HG03097 (cell line): Measurements from ENCODE around the gene CDKN2B.

Experiments used
- ATAC-seq: cut with Tn5 transposase; IDR thresholded peaks from one replicate; pipeline ENCODE4 v1.9.1; 2021; ENCODE audit not compliant: unreplicated experiment, low FRiP score

Gene CDKN2B

DNA sequence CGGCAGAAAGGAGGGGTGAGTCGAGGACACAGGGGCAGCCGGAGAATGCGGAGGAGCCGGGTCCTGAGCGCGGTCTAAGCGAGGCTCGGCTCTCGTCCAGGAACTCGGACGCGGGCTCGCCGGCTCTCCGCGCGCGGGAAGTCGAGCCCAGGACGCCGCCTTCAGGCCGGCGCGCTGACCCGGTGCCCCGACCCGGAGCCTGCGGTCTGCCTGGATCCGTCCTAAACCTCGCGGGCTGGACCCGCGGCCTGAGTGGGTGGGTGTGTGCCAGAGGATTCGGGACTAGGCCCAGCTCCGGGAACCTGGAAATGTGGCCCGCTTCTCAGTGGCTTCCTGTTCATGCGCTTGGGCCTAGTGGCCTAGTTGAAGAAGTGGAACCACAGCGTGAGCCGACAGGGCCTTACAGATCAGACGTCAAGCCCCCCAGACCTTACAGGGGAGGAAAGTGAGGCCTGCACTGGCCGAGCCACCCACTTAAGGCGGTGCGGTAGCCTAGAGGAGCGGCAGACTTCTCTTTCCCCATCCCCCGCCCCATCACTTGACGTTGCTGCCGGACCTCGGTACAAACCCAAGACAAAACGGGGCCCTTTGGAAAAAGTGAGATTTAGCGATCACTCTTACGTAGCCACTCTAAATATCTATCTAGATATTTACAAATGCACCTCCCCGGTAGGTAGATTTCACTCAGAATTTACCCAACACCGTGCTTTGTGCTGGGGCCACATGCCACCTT, 13.3 kb downstream of the CDKN2B start:
- no peak for ATAC-seq

DNA sequence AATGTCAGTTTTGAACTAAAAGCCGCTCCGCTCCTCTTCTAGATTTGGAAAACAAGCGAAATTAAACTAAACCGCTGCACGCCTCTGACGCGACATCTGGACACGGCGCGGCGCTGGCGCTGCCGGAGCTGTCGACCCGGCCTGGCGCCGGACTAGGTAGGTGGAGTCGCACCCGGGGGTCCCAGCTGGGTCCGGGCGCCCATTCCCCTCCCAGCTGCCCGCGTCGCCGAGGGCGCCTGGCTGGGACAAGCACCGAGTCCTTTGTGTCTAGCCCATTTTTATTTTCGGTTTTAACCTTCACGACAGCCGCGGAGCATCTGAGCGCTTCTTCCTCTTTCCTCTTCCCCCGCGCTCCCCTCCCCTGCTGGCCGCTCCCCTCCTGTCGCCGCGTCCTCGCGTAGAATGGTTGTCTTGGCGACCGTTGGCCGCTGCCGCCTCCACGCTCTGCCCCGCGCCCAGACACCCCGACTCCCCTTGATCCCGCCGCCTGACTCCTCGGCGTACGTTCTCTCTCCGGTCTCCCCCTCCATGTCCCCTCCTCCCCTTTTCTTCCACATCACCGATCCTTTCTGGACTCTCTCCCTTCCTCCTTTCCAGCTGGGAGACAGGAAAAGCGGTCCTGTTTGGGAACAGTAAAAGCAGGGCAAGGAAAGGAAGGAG, 14.0 kb downstream of the CDKN2B start:
- peak; percentile 78 for ATAC-seq

DNA sequence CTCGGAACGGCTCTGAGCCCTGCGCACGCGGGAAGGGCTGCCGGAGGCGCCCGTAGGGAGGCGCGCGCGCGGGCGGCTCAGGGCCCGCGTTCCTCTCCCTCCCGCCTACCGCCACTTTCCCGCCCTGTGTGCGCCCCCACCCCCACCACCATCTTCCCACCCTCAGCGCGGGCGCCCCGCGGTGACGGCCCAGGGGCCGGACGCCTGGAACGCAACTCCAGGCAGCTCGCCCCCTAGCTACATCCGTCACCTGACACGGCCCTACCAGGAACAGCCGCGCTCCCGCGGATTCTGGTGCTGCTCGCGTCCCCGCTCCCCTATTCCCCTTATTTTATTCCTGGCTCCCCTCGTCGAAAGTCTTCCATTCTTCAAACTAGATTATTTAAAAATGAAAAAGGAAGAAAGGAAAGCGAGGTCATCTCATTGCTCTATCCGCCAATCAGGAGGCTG, 14.5 kb downstream of the CDKN2B start, which contains the start of gene CDKN2B-AS1:
CDKN2B-AS1 (plus strand) TSS at position 236 of the 450 bp plus-strand sequence.
- peak; percentile 45 for ATAC-seq

DNA sequence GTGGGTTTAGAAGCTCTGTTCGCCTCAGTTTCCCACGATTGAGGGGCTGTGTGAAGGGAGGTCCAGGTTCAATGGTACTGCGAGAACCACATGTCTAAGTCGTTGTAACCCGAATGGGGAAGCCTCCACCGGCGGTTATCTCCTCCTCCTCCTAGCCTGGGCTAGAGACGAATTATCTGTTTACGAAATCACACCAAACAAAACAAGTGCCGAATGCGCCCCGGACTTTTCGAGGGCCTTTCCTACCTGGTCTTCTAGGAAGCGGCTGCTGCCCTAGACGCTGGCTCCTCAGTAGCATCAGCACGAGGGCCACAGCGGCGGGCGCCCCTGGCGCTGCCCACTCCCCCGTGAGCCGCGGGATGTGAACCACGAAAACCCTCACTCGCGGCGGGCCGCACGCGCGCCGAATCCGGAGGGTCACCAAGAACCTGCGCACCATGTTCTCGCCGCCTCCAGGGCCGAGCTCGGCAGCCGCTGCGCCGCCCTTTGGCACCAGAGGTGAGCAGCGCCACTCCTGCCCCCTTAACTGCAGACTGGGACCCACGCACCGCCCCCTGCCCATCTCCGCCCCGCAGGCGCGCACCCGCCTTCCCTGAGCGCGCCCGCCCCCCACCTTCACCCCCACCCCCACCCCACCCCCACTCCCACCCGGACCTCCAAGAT, 15.1 kb downstream of the CDKN2B start, which contains the start of gene CDKN2A:
CDKN2A (minus strand) TSS at position 500 of the 663 bp plus-strand sequence.
- ATAC-seq = peak; percentile 38

DNA sequence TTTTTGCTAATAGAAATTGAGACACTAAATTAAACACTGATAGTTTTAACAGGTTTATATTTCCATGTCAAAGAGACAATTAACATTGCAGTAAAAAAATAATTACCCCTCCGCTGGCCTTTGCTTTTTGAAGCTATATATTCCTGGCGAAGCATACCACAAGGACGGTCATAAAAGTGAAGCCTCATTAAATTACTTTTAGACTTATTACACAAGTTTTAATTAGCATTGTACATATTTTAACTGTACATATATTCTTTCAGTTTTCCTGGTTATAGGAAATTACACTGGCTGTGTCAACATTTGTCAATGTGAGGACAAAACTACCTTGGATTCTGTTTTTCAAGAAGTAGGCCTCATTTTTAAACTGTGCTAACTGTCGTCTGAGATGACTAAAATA, 16.1 kb downstream of the CDKN2B start:
- ATAC-seq = no peak

DNA sequence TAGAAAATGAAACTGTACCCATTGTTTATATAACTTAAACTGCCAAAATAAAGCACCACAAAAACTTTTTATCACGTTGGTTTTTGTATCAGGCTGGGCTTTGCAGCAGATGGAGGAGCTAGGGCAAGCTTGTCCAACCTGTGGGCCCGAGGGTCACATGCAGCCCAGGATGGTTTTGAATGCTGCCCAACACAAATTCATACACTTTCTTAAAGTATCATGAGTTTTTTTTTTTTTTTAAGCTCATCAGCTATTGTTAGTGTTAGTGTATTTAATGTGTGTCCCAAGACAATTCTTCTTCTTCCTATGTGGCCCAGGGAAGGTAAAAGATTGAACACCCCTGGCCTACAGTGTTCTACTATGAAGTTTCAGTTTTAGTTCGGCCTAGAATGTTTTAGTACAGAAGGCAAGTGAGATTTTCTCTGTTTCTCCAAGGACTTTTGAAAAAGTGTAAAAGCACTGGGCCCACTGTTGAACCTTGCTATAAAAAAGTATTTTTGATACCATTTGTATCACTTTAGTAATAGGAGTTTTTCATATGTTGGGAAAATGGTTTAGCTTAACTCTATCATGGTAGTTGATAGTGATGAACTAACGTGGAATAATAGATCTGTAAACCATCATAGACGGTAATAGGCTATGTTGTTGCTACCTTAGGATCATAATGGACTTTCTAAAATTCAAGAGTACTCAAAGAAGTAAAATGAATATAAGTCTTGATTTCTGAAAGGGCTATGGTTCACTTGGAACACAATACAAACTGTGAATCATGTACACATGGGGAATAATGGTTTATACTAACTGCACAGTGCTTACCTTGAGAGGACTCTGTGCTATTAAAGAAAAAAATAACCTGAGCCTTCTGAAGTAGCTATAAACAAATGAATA, 17.8 kb downstream of the CDKN2B start:
- ATAC-seq = no peak

DNA sequence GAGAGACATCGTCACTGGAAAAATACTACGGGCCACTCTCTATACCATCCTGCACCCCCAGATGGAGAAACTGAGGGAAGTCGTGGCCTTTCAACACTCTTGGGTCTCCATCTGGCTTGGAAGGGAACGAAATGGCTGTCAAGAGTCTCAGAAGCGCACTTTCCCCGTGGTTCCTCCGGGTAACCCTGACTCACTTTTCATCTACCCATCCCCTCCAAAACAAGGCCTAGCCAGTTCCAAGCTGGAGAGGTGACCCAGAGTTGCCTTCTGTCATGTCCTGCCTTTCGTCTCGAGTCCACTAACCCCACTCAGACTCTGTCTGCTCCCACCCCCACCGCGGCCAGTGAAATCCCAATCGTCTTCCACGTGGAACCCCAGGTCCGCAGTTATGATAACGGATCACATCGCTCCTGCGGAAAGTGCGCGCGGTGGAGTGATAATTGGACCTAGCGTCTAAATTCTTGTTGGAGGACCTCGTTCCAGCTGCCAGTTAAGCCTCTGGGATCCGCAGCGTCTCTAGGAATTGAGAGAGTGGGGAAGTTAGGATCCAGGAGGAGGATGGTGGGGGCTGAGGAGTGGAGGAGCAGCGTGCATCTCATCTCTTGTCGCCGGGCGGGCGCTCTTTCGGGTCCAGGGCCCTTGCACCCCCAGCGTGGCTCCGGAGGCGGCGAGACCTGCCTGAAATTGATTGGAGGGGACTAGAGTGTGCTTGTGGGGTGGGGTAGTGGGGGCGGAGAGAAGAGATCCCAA, 19.5 kb downstream of the CDKN2B start:
- no peak for ATAC-seq

DNA sequence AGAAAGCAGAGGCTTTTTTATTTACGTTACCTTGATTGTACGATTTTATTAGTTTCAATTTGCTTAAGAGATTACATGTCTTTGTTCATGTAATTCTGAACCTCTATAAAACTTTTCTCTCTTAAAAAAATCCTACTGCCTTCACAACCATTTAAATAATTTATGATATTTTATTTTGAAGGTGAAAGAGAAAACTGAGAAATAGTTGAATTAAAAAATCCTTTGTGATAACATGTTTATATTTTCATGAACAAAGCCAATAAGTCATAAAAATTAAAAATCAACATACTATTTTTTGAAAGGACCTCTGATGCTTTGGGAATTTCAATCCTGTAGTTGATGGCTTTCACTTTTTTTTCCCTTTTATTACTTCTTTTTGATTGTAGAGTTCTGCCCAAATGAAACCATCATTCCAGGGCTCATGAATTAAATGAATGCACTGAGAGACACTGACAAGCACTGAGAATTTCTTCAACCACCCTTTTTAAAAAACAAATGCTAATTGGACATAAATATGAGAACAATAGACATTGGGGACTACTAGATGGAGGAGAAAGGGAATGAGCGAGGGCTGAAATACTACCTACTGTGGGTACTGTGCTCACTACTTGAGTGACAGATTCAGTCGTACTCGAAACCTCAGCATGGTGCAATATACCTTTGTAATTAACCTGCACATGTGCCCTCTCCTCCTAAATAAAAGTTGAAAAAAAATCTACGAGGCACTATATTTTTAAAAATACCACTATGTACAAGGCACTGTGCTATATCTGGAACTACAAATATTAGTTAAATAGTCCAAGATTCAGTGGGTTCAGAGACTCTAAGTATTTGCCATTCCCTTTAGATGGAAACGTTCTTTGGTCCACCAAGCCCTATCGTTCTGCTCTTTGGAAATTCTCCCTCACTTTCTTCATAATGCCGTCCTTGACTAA, 20.8 kb downstream of the CDKN2B start:
- ATAC-seq = no peak

DNA sequence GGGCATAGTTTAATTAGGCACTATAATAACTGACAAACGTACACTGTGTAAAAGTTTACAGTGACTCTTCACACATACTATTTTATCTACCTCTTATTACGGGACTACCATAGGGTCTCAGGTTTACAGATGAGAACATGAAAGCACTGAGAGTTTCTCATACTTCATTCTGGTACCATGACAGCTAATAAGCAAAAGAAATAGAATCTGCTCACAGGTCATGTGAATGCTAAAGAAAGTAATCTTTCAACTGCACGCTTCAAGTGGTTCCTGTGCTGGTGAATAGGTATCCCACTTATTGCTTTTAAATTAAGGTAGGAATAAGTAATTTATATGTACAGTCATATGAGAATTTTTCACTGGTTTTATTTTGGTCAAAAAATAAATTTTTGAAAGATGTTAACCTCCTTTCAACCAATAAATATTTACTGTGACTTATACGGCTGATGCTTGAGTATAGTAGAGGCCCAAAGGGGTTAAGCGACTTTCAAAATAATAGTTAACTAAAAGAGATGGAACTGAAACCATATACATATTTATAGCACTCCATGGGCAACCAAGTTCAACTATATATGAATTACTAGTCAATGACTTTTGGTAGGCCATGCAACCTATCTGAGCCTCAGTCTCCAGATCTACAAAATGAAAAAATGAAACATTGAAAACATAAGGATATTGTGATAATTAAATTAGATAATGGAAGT, 23.0 kb downstream of the CDKN2B start:
- ATAC-seq = no peak

DNA sequence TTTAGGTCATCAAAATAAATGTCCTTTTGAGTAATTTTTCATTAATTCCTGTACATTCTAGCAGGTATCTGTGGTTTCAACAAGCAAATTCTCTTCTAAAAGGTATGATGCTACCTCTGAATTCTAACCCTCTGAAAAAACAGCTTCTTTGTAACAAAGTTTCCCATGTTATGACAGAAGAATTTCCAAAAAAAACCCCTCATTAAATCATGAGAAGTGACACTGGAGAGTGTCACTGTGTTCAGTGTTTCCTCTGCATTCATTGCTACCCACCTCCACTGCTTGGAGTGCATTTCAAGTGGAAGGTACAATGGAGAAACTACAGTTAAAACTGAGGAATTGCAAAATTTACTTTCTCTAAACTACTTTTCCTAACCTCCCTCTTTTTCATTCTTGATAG, 25.0 kb downstream of the CDKN2B start:
- ATAC-seq = no peak

DNA sequence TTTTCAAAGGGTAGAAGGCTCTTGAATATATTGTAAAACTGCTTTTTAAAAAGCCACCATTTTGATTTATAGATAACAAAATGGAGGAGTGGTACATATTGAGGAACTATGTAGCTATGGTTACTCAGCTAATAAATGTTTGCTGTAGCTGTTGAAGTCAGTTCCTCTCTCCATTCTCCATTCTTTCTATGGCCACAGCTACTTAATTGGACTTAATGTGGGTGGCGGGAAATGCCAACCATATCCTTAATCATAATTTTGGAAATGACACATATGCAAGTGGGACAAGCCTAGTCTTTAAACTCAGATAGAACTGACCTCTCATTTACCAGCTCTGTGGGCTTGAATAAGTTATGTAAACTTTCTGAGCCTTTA, 25.6 kb downstream of the CDKN2B start:
- no peak for ATAC-seq

DNA sequence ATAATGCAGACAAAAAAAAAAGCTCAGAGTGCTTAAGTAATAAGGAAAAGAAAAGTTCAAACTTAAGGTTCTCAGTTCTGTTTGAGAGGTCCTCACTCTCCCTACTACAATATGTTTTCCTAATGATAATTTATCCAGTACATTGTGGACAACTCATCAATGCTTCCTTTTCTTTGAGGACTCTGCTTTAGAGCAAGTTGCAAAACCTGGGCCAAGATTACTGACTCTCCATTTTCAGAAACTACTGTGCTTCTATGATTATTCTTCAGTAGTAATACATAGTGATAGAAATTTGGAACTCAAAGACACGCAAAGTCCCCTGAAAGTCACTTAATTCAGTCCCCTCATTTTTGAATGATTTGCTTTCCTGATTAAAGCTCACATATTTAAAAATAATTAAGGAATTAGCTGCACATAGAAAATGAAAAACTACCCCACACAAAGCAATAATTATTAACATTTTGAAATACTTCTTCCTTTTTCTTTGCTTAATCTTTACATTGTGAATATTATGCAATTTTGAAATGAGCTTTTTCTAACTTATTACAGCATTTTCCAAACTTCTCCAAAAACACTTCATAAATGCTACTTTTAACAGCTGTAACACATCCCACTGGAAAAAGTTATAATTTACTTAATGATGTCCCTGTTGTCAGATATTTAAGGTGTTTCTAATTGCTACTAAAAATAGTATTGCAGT, 26.1 kb downstream of the CDKN2B start:
- no peak for ATAC-seq

DNA sequence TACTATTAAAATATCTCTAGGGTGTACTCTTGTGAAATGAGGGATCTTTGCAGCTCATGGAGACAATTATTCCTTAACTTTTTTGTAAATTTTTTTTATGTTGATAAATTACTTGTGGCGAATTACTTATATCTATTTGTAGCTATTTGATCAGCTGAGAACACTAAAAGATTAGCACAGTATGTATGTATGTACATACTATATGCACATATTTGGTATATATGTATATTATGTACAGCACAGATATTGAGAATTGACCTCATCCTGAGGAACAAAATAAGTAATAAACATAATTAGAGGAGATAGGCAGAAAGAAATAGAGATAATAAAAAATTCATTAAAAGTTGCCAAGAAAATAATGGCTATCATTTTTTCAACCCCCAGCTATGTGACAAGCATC, 26.7 kb downstream of the CDKN2B start:
- no peak for ATAC-seq

DNA sequence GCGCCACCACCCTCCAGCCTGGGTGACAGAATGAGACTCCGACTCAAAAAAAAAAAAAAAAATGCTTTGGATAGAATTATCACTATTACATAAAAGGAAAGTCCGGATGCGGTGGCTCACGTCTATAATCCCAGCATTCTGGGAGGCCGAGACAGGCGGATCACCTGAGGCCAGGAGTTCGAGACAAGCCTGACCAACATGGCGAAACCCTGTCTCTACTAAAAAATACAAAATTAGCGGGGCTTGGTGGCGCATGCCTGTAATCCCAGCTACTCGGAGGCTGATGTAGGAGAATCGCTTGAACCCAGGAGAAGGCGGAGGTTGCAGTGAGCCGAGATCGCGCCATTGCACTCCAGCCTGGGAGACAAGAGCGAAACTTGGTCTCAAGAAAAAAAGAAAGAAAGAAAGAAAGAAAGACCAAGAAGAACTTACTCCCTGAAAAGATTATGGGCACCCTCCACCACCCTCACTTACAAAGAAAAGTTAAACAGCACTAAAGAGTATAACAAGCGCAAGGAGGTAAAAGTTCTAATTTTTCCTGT, 32.7 kb downstream of the CDKN2B start:
- ATAC-seq = no peak

DNA sequence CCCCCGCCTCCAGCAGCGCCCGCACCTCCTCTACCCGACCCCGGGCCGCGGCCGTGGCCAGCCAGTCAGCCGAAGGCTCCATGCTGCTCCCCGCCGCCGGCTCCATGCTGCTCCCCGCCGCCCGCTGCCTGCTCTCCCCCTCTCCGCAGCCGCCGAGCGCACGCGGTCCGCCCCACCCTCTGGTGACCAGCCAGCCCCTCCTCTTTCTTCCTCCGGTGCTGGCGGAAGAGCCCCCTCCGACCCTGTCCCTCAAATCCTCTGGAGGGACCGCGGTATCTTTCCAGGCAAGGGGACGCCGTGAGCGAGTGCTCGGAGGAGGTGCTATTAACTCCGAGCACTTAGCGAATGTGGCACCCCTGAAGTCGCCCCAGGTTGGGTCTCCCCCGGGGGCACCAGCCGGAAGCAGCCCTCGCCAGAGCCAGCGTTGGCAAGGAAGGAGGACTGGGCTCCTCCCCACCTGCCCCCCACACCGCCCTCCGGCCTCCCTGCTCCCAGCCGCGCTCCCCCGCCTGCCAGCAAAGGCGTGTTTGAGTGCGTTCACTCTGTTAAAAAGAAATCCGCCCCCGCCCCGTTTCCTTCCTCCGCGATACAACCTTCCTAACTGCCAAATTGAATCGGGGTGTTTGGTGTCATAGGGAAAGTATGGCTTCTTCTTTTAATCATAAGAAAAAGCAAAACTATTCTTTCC, 34.2 kb downstream of the CDKN2B start:
- peak; percentile 64 for ATAC-seq

DNA sequence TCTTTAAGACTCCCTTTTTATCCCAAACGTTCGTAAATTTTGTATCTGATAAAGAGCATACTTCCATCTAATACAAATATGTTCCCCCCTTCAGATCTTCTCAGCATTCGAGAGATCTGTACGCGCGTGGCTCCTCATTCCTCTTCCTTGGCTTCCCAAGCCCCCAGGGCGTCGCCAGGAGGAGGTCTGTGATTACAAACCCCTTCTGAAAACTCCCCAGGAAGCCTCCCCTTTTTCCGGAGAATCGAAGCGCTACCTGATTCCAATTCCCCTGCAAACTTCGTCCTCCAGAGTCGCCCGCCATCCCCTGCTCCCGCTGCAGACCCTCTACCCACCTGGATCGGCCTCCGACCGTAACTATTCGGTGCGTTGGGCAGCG, 34.8 kb downstream of the CDKN2B start:
- no peak for ATAC-seq

DNA sequence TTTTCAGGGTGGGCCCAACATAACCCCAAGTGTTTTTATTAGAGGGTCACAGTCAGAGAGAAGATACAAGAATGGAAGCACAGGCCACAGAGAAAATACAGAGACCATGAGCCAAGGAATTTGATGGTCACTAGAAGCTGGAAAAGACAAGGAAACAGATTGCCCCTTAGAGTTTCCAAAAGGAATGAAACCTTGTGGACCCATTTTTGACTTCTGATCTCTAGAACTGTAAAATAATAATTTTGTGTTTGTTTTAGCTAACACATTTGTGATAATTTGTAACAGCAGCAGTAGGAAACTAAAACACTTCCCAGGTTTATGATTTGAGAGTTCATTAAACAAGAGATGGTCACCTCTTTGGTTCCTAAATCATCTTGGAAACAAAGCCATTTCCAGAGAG, 36.7 kb downstream of the CDKN2B start:
- ATAC-seq = no peak
